ENCODE measurements around the gene TMEM191B.
"Not testable (repeated sequence)": the region's sequence is repeated elsewhere in the genome, so short reads cannot be mapped to it uniquely, and the experiment has no call there.

- TF ChIP-seq RAD21 (conservative IDR thresholded peaks at IDR 0.05); CTCF (IDR thresholded peaks at IDR 0.05; ENCODE audit: poor library complexity, severe bottlenecking); MXI1 (conservative IDR thresholded peaks at IDR 0.05; ENCODE audit: poor library complexity, severe bottlenecking); POLR2AphosphoS5 (IDR thresholded peaks at IDR 0.05); TAF1 (IDR thresholded peaks at IDR 0.05; ENCODE audit: low read depth); REST (IDR thresholded peaks at IDR 0.05; ENCODE audit: borderline replicate concordance); EP300 (conservative IDR thresholded peaks at IDR 0.05; ENCODE audit: poor library complexity, severe bottlenecking); EZH2 (IDR thresholded peaks at IDR 0.05; ENCODE audit: borderline replicate concordance, insufficient read depth, low read length, poor library complexity, severe bottlenecking); SMC3 (conservative IDR thresholded peaks at IDR 0.05; ENCODE audit: poor library complexity): not testable (repeated sequence)
These were observed 9.5 kb upstream of the TMEM191B start, which contains the start of gene GGTLC3 for GRCh38 chr22:18518061-18518460.
